Fibroblast of skin of right biceps (primary cell): ENCODE measurements around the gene MRM3.
A peak's percentile ranks its signal among the peaks of the same experiment; 100 is the strongest.
"Not testable (repeated sequence)": the region's sequence is repeated elsewhere in the genome, so short reads cannot be mapped to it uniquely, and the experiment has no call there.

Source experiments
- DNase-seq: peaks from one replicate; pipeline ENCODE4 v3.0.0-alpha.2; 2013

The MRM3 gene

DNA sequence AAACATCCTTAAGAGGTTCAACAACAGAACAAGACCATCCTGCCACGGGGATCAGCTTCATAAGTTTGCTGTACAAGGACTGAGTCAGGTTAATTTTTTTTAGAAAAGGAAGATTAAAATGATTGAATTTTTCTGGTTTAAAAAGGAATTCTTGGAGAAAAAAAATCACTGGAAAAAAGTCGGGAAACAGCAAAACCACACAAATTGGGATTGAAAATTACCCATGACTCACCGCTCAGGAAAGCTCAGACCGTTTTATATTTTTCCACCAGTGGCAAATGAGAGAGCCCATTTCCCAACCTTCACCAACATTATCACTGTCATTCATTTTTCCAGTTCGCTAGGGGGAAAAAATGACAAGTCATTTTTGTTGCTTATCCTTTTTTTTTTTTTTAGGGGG lies 46.6 kb downstream of the MRM3 start:
- DNase-seq: peak; percentile 87

DNA sequence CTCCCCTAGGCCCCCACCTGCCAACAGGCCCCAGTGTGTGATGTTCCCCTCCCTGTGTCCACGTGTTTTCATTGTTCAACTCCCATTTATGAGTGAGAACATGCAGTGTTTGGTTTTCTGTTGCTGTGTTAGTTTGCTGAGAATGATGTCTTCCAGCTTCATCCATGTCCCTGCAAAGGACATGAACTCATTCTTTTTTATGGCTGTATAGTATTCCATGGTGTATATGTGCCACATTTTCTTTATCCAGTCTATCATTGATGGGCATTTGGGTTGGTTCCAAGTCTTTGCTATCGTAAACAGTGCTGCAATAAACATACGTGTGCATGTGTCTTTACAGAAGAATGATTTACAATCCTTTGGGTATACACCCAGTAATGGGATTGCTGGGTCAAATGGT lies 47.5 kb downstream of the MRM3 start:
- not testable (repeated sequence) for DNase-seq

DNA sequence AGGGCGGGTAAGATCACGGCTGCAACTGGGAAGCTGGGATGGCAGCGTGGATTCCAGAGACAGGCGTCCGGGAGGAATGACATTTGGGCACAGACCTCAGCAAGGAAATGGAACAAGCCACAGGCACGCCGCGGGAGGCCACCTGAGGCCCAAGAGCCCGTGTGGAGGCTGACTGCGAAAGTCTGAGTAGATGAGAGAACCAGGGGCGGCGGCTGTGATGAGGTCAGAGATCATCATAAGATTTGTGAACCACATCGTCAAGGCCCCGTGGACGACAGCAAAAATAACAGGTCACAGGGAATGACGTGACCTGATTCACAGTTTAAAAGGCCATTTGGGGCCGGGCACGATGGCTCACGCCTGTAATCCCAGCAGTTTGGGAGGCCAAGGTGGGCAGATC lies 48.2 kb downstream of the MRM3 start:
- no peak for DNase-seq

DNA sequence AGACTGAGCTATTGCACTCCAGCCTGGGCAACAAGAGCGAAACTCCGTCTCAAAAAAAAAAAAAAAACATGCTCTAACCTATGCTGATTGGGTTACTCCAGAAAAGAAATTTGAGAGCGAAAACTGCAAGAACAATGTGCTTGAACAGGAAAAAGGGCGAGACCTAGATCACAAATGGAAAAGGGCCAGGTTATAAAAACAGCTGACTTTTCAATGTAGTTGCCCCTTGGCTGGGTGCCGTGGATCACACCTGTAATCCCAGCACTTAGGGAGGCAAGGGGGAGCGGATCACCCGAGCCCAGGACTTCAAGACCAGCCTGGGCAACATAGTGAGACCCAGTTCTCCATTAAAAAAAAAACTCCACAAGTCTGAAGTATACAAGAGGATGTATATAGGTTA lies 48.8 kb downstream of the MRM3 start:
- DNase-seq: no peak

DNA sequence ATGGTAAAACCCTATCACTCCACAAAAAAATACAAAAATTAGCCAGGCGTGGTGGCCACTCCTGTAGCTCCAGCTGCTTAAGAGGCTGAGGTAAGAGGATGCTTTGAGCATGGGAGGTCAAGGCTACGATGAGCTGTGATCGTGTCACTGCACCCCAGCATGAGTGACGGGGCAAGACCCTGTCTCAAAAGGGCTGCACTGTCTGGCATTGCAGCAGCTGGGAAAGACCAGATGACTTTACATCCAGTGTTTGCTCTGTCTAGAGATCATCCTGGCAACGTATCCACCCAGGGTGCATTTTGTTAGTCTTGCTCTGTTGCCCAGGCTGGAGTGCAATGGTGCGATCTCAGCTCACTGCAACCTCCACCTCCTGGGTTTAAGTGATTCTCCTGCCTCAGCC lies 52.0 kb downstream of the MRM3 start:
- DNase-seq: no peak

DNA sequence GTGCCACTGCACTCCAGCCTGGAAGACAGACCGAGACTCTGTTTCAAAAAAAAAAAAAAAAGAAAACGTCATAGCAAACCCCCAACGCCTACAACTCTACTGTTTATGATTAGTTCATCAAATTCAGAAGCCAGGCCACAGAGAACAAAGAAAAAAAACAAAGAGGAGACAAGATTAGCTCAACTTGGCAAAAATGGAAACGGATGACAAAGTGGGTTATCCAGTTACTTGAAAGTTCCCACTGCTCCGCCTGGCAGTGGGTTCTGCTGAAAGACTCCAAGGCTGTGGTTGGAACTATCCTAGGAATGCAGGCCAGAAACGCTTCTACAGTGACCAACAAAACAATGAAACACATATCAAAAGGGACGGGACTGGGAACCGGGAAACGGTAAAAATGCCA lies 53.1 kb downstream of the MRM3 start:
- peak; percentile 99 for DNase-seq

DNA sequence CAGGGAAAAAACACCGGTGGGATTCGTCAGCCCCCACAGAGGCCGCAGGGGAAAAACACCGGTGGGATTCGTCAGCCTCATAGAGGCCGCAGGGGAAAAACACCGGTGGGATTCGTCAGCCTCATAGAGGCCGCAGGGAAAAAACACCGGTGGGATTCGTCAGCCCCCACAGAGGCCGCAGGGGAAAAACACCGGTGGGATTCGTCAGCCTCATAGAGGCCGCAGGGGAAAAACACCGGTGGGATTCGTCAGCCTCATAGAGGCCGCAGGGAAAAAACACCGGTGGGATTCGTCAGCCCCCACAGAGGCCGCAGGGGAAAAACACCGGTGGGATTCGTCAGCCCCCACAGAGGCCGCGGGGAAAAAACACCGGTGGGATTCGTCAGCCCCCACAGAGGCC lies 53.6 kb downstream of the MRM3 start:
- DNase-seq: not testable (repeated sequence)

DNA sequence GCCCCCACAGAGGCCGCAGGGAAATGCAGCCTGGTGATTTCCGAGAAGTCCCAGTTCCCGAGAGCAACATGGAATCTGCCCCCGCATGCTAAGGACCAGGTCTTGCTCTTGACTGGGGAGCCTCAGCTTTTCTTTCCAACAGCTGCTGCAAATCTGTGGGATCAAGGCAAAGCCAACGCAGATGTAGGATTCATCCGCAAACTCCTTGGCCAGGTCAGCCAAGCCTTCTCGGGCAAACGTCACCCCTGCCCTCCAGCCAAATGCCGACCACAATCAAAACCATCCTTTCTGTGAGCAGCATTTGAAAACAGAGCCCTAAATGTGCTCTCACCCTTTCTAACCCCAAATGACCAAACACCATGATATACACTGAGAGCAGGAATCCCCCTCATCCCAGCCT lies 54.0 kb downstream of the MRM3 start:
- peak; percentile 56 for DNase-seq

DNA sequence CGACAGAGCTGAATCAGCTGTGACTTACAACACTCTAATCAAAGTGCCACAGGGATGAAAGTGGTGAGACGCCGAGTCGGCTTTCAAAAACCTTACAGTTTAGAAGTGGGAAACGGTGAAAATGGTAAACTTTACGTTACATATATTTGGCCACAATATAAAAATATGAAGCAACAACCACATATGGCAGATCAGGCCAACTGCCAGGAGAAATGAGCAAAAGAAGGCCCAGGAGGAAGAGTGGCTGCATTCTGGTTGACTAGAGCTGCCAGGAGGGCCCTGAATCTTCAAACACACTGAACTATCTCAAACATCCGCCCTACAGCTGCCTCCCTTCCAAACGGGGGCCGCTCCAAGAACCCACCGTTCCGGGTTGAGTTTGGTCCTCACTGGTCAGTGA lies 56.3 kb downstream of the MRM3 start:
- peak; percentile 38 for DNase-seq

DNA sequence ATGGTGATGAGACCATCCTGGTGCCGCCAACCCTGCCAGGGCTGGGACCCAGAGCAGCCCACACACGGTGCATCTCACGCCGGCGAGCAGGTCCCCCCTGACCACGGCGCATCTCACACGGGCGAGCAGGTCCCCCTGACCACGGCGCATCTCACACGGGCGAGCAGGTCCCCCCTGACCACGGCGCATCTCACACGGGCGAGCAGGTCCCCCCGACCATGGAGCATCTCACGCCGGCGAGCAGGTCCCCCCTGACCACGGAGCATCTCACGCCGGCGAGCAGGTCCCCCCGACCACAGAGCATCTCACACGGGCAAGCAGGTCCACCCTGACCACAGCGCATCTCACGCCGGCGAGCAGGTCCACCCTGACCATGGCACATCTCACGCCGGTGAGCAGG lies 59.2 kb downstream of the MRM3 start:
- DNase-seq: no peak
